ENCODE data around the gene YIF1A. TPM values are rescaled to one million over a fixed set of nuclear protein-coding genes. Genes with fewer than 3 reads are reported as not detected.

Gene YIF1A
- total RNA-seq, 1 donor = 119 TPM

DNA sequence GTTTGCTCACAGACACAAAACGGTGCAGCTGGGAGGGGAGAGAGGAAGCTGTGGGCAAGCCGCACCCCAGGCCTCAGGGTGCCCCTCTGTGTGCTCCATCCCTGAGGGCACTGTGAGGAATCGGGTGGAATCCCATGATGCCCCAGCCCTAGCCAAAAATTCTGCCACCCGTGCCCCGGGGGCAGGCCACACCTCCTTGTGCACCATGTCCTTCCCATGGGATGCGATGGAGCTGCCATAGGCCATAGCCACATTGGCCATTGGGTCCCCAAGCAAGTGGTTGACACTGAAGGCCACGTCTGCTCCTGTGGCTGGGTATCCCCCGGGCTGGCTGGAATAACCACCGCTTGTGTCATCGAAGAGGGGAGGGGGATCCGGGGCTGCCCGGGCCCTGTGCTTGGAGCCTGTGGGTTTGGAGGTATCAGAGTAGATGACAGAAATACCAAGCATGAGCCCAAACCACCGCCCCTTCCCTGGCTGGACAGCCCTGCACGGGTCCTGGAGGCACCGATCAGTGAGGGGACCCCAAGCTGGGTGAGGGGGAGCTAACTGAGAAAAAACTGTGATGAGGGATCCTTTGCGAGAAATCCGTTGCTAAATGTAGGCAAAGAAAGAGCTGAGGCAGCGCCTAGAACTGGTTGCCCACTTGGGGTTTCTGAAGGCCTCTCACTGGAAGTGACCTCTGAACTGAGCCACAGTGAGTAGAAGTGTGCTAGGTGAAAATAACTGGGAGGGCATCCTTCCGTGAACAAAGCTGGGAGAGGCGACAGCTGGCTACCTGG lies 863 bp downstream of the YIF1A start:
- peak overlapping the region; percentile 92 for H3K4me3 ChIP-seq (ENCODE audit: low read depth, low read length)
- no peak for DNase-seq (ENCODE audit: low read depth)
- TF ChIP-seq CTCF (IDR thresholded peaks at IDR 0.05; ENCODE audit: insufficient read depth, low read length) = no peak

DNA sequence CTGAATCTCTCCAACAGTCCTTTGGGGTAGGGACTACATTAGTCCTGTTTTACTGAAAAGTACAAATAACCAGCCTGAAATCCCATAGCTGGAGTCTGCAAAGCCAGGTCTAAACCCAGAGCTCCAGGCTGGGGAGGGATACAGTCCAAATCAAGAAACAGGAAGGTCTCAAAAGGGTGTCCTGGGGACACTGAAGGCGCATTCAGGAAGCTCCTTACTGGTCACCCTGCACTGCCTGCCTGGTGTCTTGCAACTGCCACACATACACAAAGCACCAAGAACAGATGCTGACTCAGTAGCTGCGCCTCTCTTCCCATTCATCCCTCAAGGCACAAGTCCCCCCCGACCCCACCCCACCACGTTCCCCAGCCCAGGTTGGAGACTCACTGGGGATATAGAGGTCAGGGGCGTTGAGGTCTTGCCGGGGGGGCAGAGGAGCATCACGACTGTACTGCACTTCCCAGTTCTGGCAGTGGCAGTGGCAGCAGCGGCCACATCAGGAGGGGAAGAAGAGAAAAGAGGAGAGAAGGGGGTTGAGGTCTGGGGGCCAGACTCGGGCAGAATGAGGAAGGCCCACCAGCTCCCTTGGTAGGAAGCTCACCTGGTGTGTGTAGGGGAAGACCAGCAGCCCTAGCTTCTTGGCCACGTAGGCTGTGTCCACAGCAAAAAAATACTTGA lies 1.6 kb downstream of the YIF1A start:
- no peak for DNase-seq (ENCODE audit: low read depth)
- TF ChIP-seq CTCF (IDR thresholded peaks at IDR 0.05; ENCODE audit: insufficient read depth, low read length) = no peak
- H3K4me3 ChIP-seq (ENCODE audit: low read depth, low read length) = peak overlapping the region; percentile 92

- TF ChIP-seq CTCF (IDR thresholded peaks at IDR 0.05; ENCODE audit: insufficient read depth, low read length) = no peak
- no peak for DNase-seq (ENCODE audit: low read depth)
- no peak overlapping the region for H3K4me3 ChIP-seq (ENCODE audit: low read depth, low read length)
Observed at GRCh38 chr11:66286699-66287098, 2.2 kb downstream of the YIF1A start.

DNA sequence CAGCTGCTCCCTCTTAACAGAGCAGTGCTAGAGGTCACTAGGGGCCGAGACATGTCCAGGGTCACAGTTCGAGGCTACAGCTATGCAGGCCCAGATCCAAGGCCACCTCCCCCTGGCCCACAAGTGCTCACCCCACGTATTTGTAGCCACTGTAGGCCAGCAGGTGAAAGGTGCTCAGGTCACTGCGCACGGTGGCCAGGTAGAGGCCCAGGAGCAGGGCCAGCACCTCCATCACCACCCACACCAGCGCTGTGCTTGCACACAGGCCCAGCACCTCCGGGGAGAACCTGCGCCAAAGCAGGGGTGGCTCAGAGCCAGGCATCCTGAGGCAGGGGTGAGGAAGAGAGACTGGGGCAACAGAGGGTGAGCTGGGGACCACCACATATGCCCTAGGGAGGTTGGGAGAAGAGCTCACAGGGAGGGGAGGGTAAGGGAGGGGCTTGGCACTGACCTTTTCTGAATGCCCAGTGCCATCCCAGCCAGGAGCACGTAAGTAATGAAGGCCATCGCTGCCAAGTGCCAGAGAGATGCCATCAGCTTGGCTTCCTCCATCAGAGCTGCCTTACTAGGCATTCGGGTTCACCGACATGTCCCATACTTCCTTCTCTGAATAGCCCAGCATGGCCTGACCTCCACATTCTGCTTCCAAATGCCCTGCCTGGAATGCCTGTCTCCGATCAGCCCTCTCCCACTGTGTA lies 3.5 kb downstream of the YIF1A start:
- no peak for DNase-seq (ENCODE audit: low read depth)
- no peak for TF ChIP-seq CTCF (IDR thresholded peaks at IDR 0.05; ENCODE audit: insufficient read depth, low read length)
- no peak overlapping the region for H3K4me3 ChIP-seq (ENCODE audit: low read depth, low read length)

- DNase-seq (ENCODE audit: low read depth) = no peak
- no peak for TF ChIP-seq CTCF (IDR thresholded peaks at IDR 0.05; ENCODE audit: insufficient read depth, low read length)
Observed at GRCh38 chr11:66284526-66285078, 4.3 kb downstream of the YIF1A start.

DNA sequence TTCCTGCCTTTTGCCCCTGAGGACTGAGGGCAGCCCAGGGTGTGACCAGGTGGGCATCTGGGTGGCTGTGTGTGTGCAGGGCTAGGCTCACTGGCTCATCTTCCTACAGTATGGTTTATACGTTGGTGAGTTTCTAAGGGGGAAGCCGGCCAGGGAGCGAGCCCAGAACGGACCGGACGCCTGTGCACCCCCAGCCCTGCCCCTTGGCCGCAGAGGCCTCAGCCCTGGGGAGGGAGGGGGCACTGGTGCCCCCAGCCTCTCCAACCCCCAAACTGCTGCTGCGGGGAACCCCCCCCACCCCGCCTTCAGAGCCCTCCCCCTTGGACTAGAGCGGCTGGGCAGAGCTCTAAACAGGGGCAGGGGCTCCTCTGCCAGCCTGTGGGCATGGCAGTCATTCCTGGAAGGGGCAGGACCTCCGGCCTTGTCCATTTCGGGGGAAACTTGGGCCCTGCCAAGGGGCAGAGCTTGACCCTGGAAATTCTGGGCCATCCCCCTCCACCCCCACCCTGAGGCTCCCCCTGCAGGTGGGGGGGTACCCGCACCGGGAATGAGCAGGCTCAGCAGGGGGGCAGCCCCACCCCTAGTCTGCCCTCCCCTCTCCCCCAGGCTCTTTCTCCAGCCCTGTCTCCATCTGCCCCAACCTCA lies 5.4 kb downstream of the YIF1A start:
- no peak for TF ChIP-seq CTCF (IDR thresholded peaks at IDR 0.05; ENCODE audit: insufficient read depth, low read length)
- no peak for DNase-seq (ENCODE audit: low read depth)
- no peak overlapping the region for H3K4me3 ChIP-seq (ENCODE audit: low read depth, low read length)

More at GRCh38 chr11:66284526-66285078, 4.3 kb downstream of the YIF1A start:
- H3K4me3 ChIP-seq (ENCODE audit: low read depth, low read length) = no peak overlapping the region

Data from fibroblast of the aortic adventitia (primary cell).